Amniotic stem cell (primary cell): ENCODE data around the gene ADSS1.
"Not testable (repeated sequence)": the region's sequence is repeated elsewhere in the genome, so short reads cannot be mapped to it uniquely, and the experiment has no call there.

Source experiments
- DNase-seq: peaks from one replicate; lab custom pipeline; 2025; lab: John Stamatoyannopoulos, UW

The ADSS1 gene

GRCh38 chr14:104734601-104734990 lies 10.6 kb downstream of the ADSS1 start:
- DNase-seq = no peak

DNA sequence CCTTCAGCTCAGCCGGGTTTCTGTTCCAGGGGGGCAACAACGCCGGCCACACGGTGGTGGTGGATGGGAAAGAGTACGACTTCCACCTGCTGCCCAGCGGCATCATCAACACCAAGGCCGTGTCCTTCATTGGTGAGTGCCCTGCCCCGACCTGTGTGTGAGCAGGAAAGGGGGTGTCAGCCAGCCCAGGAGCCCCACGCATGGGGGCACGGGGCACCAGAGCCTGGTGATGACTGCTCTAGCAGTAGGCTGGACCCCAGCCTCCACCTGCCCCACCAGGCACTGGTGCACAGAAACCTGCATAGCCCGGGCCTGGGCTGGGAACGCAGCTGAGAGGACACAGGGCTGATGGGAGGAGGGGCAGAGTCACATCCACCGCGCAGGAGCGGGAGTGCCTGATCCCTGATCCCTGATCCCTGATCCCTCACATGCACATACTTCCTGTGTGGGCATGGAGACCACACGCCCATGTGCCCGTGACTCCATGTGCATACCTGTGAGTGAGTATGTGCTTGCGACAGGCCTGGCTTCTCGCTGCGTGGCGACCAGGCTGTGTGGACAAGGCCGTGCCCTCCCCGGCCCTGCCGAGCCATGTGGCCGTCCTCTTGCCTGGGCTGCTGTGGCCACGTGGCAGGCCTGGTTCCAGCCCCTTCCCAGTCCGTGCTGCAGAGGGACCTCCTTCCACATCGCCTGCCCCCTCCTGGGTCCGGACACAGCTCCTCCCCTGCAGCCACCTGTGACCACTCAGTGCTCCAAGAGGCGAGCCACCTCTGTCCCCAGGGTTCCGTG lies 11.2 kb downstream of the ADSS1 start:
- DNase-seq = no peak

DNA sequence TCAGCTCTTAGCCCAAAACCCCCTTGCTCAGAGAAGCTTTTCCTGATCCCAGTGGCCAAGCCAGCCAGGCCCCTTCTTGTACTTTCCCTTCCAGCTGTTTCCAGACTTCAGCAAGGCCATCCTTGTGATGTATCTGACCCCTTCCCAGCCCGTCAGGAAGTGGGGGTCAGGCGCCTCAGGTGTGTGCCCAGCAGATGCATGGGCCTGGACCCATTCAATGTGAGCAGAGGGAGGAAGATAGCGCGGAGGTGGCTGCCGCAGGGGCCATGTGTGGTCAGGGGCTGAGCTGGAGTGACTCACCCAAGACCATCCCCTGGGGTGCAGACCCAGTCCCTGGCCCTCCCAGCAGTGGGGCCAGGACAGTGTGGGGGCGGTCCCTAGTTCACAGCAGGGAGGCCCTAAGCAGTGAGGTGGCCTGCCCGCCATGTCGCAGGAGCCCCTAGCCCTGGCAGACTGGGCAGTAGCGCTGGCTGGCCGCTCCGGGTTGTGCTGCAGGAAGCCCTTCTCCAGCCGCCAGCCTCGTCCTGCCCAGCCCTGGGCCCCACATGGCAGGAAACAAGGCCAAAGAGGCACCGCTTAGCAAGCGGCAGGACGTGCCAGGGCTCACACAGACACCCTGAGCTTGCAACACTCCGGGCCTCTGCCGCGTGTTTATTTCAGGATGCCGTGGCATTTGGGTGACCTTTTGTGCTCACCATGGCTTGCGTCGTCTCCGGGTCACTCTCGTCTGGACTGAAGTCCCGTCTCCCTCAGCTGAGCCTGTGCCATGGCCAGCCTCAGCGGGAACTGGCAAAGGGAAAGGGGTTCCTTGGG lies 12.0 kb downstream of the ADSS1 start:
- no peak for DNase-seq

DNA sequence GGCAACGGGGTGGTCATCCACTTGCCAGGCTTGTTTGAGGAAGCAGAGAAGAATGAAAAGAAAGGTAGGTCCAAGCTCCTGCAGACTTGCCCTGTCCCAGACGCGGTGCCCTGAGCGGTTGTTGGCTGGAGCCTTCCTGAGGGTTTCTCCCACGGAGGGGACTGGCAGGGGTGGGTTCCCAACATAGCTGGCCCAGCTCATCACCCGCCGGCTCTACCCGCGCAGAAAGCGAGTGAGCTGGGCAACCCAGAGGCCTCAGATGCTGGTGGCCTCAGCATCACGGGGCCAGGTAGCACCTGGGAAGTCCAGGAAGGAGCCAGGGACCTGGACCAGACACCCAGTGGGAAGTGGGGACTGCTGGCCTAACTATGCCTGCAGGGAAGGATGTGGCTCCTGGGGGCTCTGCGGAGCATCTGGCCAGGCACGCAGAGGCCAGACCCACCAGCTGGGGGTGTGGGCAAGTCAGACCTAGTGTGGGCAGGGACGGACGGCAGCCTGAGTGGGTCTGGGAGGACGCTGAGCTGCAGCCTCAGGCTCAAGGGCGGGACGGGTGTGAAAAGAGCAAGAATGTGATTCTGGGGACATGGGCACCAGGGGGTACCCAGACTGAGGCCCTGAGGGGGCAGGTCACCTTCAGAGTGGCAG lies 14.5 kb downstream of the ADSS1 start:
- no peak for DNase-seq

DNA sequence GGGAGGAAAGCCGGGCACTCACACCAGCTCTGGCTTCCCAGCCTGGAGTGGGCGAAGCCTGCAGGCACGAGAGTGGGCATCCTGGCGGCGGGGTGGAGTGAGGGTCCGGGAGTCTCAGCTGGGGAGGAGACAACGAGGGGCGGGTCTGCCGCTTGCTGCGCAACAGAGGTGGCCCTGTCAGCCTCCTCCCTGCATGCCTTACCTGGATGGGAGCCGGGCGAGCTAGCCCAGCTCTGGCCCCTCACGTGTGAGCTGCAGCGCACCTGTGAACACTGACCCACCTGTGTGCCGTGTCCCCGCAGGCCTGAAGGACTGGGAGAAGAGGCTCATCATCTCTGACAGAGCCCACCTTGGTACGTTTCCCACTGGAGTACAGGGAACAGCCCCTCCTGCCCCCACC lies 15.0 kb downstream of the ADSS1 start:
- no peak for DNase-seq

DNA sequence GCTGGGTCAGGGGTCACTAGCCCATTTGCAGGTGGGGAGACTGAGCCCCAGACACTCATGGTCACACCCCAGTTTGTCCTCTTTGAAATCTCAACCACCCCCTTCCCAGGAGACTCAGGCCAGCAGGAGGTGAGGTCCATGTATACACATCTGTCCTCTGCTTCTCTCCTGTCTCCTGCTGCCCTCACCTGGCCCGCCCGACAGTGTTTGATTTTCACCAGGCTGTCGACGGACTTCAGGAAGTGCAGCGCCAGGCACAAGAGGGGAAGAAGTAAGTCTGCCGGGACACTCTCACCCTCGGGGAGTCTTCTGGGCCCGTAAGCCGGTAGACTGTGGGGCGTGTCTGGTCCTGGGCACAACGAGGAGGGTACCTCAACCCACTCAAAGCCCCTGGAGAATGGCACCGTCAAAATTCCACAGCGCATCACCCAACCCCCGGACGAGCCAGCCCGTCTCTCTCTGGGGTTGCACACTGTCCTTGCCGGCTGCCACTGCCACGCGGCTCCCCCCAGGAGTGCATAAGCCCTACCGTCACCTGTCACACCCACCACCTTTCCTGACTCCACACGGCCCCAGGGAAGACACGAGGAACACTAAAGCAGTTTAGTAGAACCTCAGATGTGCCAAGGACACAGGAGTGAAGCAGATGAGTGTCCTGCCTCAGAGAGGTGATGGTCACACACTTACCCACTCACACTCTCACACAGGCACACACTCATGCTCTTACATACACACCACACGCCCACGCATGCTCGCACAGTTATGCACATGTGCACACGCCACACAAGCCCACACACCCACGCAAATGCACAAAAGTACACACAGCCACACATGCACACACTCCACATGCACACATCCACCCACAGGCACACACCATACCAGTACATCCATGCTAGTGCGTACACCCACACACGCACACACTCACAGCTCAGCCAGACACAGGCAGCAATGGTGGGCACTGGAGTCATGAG lies 15.8 kb downstream of the ADSS1 start:
- DNase-seq = no peak

DNA sequence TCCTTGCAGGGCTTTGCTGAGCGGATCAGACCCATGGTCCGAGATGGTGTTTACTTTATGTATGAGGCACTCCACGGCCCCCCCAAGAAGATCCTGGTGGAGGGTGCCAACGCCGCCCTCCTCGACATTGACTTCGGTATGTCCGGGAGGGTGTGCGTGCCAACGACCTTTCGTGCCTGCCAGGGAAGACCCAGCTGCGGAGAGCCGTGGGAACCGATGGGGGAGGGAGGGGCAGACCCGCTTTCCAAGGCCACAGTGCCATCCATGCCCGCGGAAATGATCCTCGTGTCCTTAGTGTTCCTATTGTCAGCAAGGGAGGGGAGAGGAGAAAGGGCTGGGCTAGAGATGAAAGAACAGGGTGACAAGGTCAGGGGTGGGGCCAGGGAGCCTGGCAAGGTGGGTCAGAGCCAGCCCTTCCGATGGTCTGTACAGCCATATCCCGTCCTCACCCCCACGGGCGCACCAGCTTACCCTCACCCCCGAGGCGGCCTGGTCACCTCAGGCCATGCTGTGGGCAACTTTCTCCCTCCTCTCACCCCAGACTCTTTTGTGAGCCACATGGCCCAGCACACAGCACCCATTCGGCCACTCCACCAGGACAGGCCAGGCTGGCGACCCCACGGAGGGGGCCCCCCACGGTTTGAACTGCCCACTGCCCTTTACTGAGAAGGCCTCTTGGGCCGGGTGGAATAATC lies 17.2 kb downstream of the ADSS1 start:
- no peak for DNase-seq

DNA sequence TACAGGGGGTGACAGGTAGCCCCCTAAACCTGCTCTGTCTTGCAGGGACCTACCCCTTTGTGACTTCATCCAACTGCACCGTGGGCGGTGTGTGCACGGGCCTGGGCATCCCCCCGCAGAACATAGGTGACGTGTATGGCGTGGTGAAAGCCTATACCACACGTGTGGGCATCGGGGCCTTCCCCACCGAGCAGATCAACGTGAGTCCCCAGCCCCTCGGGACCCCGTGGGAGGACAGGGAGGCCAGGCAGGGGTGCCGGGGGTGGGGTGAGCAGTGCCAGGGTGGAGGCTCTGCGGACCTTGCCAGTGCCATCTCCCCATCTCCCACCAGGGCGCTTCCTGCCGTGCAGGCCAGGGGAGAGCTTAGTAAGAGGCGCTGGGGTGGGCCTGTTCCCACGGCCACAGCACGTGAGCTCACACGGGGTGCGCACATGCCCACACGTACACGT lies 17.8 kb downstream of the ADSS1 start:
- DNase-seq = no peak

GRCh38 chr14:104742586-104743455 lies 18.8 kb downstream of the ADSS1 start:
- no peak for DNase-seq

DNA sequence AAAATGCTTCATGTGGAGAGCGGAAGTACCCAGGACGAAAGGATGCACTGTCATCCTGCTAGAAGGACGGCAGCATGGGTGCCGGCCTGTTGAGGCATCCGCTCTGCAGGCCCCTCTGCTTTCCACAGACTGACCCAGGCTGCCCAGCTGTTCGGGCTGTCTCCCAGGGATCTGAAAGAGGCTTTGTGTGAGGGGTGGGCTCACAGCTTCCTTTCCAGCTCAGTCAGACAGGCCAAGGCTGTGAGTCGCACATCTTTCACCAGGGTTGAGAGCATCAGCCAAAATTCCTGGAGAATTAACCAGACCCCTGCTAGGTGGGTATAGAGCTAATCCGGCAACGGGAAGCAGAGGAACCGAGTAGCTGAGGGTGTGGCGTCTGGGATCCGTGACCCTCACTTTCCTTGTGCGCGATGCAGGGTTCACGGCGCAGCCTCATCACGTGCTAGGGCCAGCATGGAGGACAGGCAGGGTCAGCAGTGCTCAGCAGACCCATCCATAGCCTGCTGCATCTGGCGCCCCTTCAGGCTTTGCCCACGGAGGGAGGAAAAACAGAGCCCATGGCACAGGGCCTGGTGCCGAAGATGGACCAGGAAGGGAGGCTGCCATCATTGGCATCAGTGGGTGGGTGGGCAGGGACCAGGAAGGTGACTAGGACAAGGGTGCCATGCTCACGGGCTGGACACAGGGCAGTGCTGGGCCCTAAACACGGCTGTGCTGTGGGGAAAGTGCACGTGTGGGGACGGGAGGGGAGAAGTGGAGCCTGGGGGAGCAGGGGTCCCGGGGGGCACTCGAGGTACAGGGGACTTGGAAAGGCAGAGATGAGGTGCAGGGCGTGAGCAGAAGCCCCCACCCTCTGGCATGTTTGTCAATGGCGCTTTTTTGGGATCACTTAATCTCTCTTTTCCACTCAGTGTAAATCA lies 19.7 kb downstream of the ADSS1 start:
- no peak for DNase-seq

GRCh38 chr14:104744484-104744883 lies 20.5 kb downstream of the ADSS1 start:
- DNase-seq = no peak

- DNase-seq = no peak
Observed at GRCh38 chr14:104745431-104745830, 21.4 kb downstream of the ADSS1 start.

DNA sequence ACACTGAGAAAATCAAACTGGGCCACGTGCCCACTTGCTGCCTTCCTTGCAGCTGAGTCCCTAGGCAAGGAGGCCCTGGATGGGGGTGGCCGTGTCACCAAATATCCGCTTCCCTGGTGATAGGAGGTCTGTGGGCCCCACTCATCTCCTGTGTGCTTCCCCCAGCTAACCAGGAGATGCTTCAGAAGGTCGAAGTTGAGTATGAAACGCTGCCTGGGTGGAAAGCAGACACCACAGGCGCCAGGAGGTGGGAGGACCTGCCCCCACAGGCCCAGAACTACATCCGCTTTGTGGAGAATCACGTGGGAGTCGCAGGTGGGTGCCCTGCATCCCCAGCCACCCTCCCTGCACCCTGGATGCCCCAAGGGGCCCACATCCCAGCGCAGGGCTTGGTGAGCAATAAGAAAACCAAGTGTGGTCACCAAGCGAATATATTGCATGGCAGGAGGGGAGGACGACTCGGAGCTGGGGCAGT lies 22.1 kb downstream of the ADSS1 start:
- no peak for DNase-seq

DNA sequence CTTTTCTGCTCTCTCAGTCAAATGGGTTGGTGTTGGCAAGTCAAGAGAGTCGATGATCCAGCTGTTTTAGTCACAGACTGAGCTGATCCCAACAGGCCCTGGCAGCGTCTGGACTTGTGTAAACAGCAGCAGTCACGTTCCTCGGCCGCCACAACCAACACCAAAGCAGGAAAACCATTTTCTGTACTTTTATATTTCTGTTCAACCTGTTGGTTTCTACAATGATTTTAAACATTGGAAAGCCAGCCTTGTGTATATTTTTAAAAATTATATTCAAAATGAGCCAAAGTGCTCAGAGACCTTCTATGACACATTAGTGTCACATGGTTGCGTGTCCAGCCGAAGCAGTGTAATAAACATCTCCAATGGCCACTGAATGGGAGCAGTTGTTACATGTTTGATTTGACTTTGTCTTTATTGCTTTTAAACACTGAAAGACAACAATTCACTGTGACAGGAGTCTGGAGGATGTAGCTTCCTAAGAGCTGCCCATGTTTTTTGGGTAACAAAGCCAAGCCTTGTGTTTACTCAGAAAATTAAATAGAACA lies 23.0 kb downstream of the ADSS1 start:
- DNase-seq = no peak

DNA sequence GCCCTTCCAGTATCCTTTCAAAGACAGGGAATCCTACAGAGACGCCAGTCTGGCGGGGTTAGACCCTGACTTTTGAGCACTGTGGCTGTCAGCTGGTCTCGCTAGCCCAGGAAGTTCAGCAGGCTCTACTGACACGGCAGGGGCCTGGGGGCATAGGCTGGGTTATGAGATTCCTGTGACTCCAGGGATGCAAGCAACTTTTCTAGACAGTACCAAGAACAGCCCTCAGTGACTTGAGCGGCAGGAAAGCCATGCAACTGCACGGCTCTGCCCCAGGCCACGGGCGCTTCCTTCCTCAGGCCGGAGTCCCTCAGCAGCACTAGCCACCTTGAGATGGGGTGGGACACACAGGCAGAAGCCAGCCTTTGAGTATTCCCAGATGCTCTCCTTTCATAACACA lies 23.8 kb downstream of the ADSS1 start:
- DNase-seq = no peak

GRCh38 chr14:104749111-104749649 lies 25.2 kb downstream of the ADSS1 start:
- no peak for DNase-seq

- no peak for DNase-seq
Observed at GRCh38 chr14:104750056-104750752, 26.2 kb downstream of the ADSS1 start.

- DNase-seq = not testable (repeated sequence)
Observed at GRCh38 chr14:104750753-104751057, 26.7 kb downstream of the ADSS1 start.
